HG02885 (cell line): Measurements from ENCODE around the gene FITM1.

Source experiments
- ATAC-seq: cut with Tn5 transposase; IDR thresholded peaks from one replicate; pipeline ENCODE4 v1.9.1; 2021; ENCODE audit warnings: mild to moderate bottlenecking; ENCODE audit not compliant: unreplicated experiment, poor library complexity

FITM1 gene

DNA sequence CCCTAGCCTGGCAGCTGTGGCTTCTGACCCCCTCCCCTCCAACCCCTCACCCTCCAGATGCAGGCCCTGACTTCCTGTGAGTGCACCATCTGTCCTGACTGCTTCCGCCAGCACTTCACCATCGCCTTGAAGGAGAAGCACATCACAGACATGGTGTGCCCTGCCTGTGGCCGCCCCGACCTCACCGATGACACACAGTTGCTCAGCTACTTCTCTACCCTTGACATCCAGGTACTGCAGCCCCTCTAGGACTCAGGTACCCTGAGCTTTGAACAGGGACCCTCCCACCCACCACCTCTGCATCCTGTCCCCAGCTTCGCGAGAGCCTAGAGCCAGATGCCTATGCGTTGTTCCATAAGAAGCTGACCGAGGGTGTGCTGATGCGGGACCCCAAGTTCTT is 24.6 kb downstream of the FITM1 start:
- ATAC-seq, result no peak

DNA sequence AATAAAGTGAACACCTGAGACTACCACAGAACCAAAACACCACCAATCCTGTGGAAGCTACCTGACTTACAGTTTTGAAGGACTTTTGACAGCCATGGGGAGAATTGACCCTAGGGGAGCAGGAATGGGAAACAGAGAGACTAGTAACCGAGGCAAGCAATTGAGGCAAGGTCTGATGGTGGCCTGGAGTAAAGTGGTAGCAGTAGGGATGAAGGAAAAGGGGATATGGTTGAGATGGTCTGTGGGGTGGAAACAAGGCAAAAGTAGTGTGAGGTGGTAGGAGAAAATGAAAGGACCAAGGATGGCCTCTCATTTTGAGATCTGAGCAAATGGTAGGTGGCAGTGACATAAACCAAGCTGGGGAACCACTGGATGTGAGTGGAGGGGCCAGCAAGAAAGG is 26.4 kb downstream of the FITM1 start:
- no peak for ATAC-seq

GRCh38 chr14:24157331-24157730 is 26.9 kb downstream of the FITM1 start:
- ATAC-seq, result no peak

GRCh38 chr14:24159777-24160498 is 29.5 kb downstream of the FITM1 start:
- no peak for ATAC-seq

GRCh38 chr14:24160499-24160849 is 30.0 kb downstream of the FITM1 start:
- no peak for ATAC-seq

DNA sequence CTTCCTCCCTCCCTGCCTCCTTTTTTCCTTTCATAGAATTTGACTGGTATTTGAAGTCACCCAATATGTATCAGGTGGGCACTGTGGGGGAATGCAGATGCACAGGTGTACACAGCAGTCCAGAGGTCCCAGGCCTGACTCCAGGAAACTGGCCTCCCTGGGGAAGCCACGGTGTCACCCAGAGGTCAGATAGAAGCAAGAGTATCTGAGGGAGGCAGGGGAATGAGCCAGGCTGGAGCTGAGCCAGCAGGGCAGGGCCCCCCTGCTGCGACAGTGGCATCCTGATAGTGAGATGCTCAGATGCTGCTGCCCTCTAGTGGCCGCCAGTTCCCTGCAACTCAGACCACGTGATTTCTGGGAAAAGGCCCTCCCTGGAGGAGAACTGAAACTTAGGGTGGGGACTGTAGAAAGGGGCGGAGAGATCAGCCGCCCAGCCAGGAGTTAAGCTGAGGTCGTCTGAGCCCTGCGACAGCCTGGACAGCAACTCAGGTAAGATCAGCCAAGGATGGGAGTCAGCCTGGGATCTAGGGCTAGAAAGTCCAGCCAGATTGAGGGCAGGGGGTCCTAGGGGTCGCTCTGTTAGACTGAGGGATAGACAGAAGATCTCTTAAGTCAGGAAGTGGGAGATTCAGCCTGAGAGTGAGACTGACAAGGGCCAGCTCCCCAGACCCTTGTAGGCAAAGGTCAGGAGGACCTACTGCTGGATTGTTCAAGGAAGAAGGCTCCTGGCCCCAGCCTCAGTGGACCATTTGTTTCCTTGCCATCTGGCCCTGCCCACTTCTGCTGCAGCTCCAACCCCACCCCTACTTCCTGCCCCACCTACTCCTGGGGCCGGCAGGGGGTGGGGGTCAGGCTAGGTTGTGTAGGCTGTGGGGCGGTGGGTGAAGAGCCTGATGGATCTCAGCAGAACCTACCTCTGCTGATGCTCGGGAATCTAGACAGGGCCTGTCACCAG is 30.7 kb downstream of the FITM1 start, which contains the start of gene IRF9:
Gene IRF9, plus strand, starts transcription at position 416 of the 955 bp plus-strand sequence. CDS start 880 bp downstream, outside the sequence.
- ATAC-seq, result peak; percentile 87

DNA sequence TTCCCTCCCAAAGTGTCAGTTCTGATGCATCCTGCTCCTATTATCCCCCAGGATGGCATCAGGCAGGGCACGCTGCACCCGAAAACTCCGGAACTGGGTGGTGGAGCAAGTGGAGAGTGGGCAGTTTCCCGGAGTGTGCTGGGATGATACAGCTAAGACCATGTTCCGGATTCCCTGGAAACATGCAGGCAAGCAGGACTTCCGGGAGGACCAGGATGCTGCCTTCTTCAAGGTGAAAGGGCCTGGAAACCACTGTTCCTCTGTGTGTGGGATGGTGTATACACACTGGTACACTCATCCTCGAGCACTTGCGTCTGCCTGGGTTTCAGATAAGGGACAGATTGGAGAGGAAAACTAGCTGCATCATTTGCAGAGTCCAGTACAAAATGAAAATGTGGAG is 31.6 kb downstream of the FITM1 start:
- no peak for ATAC-seq

DNA sequence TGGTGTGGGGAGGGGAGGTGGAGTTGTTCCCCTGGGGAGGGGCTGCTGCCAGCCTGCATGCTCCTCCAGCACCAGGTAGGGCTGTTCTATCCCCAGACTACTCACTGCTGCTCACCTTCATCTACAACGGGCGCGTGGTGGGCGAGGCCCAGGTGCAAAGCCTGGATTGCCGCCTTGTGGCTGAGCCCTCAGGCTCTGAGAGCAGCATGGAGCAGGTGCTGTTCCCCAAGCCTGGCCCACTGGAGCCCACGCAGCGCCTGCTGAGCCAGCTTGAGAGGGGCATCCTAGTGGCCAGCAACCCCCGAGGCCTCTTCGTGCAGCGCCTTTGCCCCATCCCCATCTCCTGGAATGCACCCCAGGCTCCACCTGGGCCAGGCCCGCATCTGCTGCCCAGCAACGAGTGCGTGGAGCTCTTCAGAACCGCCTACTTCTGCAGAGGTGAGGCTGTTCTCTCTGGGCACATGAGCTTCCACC is 34.1 kb downstream of the FITM1 start:
- ATAC-seq, result no peak

- no peak for ATAC-seq
These were observed 35.3 kb downstream of the FITM1 start for GRCh38 chr14:24165785-24166184.

DNA sequence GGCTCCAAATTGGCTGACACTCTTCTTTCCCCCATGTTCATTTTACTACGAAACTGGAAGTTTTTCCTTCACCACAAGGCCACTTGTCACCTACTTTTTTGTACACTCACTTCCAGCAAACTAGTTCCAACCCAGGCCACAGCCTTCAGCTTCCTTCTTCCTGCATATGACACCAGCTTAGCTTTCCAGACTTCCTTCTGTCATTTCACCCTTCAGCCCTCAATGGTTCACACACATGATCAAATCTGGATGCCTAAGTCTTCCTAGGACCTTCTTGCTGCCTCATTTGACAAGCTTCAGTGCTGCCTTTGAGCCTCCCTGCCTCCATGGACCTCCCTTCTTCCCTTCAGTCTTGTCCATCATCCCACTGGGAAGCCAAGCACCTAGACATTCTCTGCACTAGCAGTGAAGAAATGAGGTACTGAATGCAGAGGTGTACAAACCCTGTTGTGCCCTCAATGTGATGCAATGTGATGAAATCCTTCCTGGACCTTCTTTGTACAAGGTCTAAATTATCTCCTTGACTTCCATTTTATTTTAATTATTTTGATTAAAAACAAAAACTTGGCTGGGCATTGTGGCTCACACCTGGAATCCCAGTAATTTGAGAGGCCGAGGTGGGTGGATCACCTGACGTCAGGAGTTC is 37.1 kb downstream of the FITM1 start:
- no peak for ATAC-seq

DNA sequence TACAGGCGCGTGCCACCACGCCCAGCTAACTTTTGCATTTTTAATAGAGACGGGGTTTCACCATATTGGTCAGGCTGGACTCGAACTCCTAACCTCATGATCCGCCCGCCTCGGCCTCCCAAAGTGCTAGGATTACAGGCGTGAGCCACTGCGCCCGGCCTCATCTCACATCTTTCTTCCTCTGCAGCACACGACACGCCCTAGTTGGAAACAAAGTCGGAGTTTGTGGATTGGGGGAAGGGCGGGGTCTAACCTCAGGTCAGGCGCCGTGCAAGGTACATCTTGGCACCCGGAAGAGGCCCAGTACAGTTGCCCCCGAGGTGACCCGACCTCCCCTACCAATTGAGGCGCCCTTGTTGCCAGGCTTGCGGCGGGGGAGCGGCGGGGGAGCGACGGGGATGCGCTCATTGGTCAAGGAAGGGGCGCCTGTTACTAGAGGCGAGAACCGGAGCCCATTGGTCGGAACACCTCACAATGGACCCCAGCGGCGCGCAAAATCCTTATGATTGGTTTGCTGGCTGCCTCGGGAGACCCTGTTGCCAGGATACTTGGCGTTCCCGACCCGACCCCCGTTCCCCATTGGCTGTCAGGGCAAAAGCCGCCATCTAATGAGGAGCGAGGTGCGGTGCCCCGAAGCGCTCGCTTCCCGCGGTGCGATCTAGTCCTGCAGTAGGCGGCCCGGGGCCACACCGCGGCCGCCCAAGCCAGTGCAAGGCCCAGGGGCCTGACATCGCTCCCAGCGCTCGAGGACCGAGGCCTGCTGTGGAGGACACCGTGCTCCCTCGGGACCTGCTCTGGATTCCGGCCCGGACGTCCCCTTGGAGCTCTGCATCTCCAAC is 41.2 kb downstream of the FITM1 start, which contains the start of gene REC8:
Gene REC8, plus strand, starts transcription at position 659 of the 839 bp plus-strand sequence. CDS start 473 bp downstream, outside the sequence.
- ATAC-seq, result peak; percentile 69

DNA sequence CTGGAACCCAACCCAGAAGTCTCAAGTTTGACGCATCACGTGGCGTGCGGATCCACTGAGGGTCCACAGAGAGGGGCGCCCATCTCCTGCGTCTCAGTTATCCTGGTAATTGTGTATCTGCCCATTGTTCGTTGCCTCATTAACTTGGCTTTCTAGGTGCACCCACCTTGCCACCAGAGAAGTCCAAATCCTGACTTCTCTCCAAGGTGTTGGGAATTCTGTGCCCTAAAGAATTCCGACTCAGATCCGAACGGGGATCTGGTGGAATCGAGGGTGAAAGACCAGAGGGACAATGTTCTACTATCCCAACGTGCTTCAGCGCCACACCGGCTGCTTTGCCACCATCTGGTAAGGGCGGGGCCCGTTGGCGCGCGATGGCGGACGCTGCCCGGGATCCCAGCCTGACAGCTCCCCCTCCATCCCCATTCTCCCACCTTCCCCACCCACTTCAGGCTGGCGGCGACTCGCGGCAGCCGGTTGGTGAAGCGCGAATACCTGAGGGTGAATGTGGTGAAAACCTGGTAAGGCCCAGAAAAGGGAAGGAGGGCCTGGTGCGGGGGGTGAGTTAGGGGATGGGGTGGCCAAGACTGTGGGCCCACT is 41.9 kb downstream of the FITM1 start:
- no peak for ATAC-seq

- no peak for ATAC-seq
These were observed 42.4 kb downstream of the FITM1 start for GRCh38 chr14:24172871-24173281.

DNA sequence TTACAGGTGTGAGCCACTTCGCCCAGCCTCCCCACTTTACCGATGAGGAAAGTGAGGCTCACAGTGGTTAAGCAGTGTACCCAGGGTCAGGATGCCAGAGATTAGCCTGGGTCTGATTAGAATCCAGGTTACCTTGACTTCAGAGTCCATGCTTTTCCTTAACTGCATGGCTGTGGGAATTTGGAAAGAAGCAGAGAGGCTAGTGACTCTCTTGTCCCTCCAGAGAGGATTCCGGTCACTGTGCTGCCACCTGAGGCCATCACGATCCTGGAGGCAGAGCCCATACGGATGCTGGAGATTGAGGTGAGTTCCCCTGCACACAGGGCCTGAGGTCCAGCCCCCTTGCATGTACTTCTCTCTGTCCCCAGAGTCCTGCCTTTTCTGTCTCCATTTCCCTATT is 46.1 kb downstream of the FITM1 start:
- ATAC-seq, result no peak

DNA sequence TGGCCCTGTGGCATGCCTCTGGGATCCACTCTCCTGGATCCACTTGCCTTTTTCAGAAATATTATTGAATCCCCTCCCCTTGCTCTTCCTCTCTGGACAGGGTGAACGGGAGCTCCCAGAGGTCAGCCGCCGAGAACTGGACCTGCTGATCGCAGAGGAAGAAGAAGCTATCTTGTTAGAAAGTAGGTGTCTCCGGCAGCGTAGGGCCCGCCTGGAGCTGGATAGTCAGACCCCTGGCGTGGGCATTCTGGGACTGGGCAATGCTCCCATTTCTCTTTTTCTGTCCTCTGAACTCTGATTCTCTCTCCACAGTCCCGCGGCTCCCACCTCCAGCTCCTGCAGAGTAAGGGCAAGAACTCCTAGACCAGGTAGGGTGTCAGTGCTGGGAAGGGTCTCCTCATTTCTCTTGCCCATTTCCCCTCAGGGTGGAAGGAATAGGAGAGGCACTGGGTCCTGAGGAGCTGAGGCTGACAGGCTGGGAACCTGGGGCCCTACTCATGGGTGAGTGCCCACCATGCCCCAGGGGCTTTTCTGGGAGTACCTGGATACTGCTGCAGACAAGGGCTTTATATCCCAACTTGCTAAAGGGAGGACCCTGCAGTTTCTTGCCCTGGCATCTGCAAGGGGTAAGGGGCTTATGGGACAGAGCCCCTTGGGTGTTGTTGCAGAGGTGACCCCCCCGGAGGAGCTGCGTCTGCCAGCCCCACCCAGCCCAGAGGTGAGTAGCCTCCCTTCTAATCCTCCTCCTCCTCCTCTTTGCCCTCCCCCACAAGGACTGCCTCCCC is 46.8 kb downstream of the FITM1 start:
- no peak for ATAC-seq

DNA sequence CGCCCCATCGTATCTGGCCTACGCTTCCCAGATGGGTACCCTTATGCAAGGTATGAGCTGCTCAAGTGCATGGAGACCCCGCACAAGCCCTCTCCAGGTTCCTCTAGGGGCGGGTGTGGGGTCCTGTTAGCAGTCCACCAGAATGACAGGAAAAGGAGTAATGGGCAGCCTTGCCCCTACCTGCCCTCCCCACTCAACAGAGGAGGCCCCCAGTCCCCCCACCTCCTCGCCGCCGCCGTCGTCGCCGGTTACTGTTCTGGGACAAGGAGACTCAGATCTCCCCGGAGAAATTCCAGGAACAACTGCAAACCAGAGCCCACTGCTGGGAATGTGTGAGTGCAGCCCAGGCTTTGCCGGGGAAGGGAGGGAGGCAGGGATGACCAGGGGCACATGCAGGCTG is 47.4 kb downstream of the FITM1 start:
- ATAC-seq, result no peak

GRCh38 chr14:24178399-24179178 is 48.1 kb downstream of the FITM1 start:
- ATAC-seq, result no peak
